Urinary bladder (tissue), 4 donors: ENCODE measurements around the gene SYTL4. TPM values are rescaled to one million over a fixed set of nuclear protein-coding genes. Genes with fewer than 3 reads are reported as not detected.
"Not testable (repeated sequence)": the region's sequence is repeated elsewhere in the genome, so short reads cannot be mapped to it uniquely, and the experiment has no call there.

Experiments used
- DNase-seq: peaks from one replicate; pipeline ENCODE4 v3.0.0-alpha.2; 2015; ENCODE audit errors: extremely low spot score
- H3K27ac ChIP-seq: one replicate; pipeline ENCODE4 v1.5.1; 2013; ENCODE audit warnings: low read depth, mild to moderate bottlenecking, moderate library complexity
- H3K36me3 ChIP-seq: one replicate; pipeline ENCODE4 v1.6.1; 2013; ENCODE audit warnings: mild to moderate bottlenecking, moderate library complexity; ENCODE audit not compliant: insufficient read depth
- H3K4me1 ChIP-seq: one replicate; pipeline ENCODE4 v1.6.1; 2013; ENCODE audit warnings: mild to moderate bottlenecking, moderate library complexity; ENCODE audit not compliant: insufficient read depth
- H3K4me3 ChIP-seq: one replicate; pipeline ENCODE4 v1.5.1; 2013; ENCODE audit warnings: low read depth, low read length
- WGBS: extraction: QIAGEN DNeasy Blood & Tissue Kit; methylation state at CpG from one replicate; pipeline ENCODE4 v1.1.7; 2013; 5-methylcytosine and 5-hydroxymethylcytosine counted together
- polyA plus RNA-seq: library from polyadenylated mRNA; stranded (reverse); fragments of 200-250 nt; gene quantifications from one replicate; pipeline ENCODE4 v1.2.3, GENCODE V29; 2013
- total RNA-seq: library from RNA; depleted of rRNA; stranded (reverse); fragments of >200 nt; gene quantifications from one replicate; pipeline ENCODE4 v1.2.3, GENCODE V29; 2014
- donor health status: healthy with polysubstance abuse.
- donor health status: healthy.

SYTL4 gene
- total RNA-seq, result 18.5 TPM
- 12.5 TPM for polyA plus RNA-seq

- WGBS, result under 1% methylated on average over 59 of the region's 60 CpGs
- H3K27ac ChIP-seq, result peak within 1 kb of the TSS; percentile 60
- H3K4me1 ChIP-seq, result no peaks in the 10 kb centered on the region
- H3K4me3 ChIP-seq, result peak within 1 kb of the TSS; percentile 72
- DNase-seq, result no peak
- no peaks in the 10 kb centered on the region for H3K36me3 ChIP-seq
Observed at GRCh38 chrX:100731441-100732281, at the start of gene SYTL4. TSS of gene SYTL4 (minus strand) at chrX:100732121. CDS start at chrX:100702037, 30,084 bp downstream.

- WGBS, result 85% methylated on average over 6 of the region's 6 CpGs
- H3K27ac ChIP-seq, DNase-seq: not testable (repeated sequence)
Observed at GRCh38 chrX:100769439-100769838, 37.5 kb upstream of the SYTL4 start.

GRCh38 chrX:100768679-100769338 lies 36.9 kb upstream of the SYTL4 start:
- no peak for DNase-seq
- Histone ChIP-seq H3K36me3 (no peaks in the 10 kb centered on the region), H3K27ac (no peak overlapping the region), H3K4me3 (no peak overlapping the region), H3K4me1 (no peaks in the 10 kb centered on the region)
- WGBS, result 23% methylated on average over 7 of the region's 7 CpGs

More at GRCh38 chrX:100769439-100769838, 37.5 kb upstream of the SYTL4 start:
- H3K4me1 ChIP-seq, H3K36me3 ChIP-seq, H3K4me3 ChIP-seq: not testable (repeated sequence)

- peaks cover 2% of the 10 kb centered on the region for H3K4me1 ChIP-seq
- WGBS, result 48% methylated on average over 1 of the region's 1 CpG
- DNase-seq, result no peak
Observed at GRCh38 chrX:100750883-100751282, 19.0 kb upstream of the SYTL4 start.

GRCh38 chrX:100748108-100748507 lies 16.2 kb upstream of the SYTL4 start:
- DNase-seq, result no peak
- peaks cover 2% of the 10 kb centered on the region for H3K4me1 ChIP-seq
- no peak overlapping the region for H3K4me3 ChIP-seq
- H3K27ac ChIP-seq, result no peak overlapping the region
- no peaks in the 10 kb centered on the region for H3K36me3 ChIP-seq
- WGBS, result 71% methylated on average over 2 of the region's 2 CpGs

More at GRCh38 chrX:100750883-100751282, 19.0 kb upstream of the SYTL4 start:
- Histone ChIP-seq H3K27ac (no peak overlapping the region), H3K4me3 (no peak overlapping the region), H3K36me3 (no peaks in the 10 kb centered on the region)

- DNase-seq, result no peak
- Histone ChIP-seq H3K4me3 (no peak overlapping the region), H3K36me3 (no peaks in the 10 kb centered on the region), H3K27ac (no peak overlapping the region), H3K4me1 (peaks cover 2% of the 10 kb centered on the region)
- WGBS, result 82% methylated on average over 2 of the region's 2 CpGs
Observed at GRCh38 chrX:100747703-100748102, 15.8 kb upstream of the SYTL4 start.

- WGBS, result 30% methylated on average over 3 of the region's 3 CpGs
- no peak overlapping the region for H3K27ac ChIP-seq
- DNase-seq, result no peak
- H3K4me1 ChIP-seq, result peaks cover 2% of the 10 kb centered on the region
- no peak overlapping the region for H3K4me3 ChIP-seq
- H3K36me3 ChIP-seq, result no peaks in the 10 kb centered on the region
Observed at GRCh38 chrX:100747090-100747489, 15.2 kb upstream of the SYTL4 start.

- H3K4me1 ChIP-seq, result peaks cover 2% of the 10 kb centered on the region
- WGBS, result 27% methylated on average over 7 of the region's 7 CpGs
- H3K4me3 ChIP-seq, result no peak overlapping the region
- no peaks in the 10 kb centered on the region for H3K36me3 ChIP-seq
- H3K27ac ChIP-seq, result peak overlapping the region; percentile 45
- no peak for DNase-seq
Observed at GRCh38 chrX:100745806-100746537, 14.1 kb upstream of the SYTL4 start.

- 64% methylated on average over 1 of the region's 1 CpG for WGBS
- no peak for DNase-seq
- Histone ChIP-seq H3K4me3 (no peak overlapping the region), H3K27ac (no peak overlapping the region), H3K36me3 (no peaks in the 10 kb centered on the region), H3K4me1 (peaks cover 2% of the 10 kb centered on the region)
Observed at GRCh38 chrX:100745205-100745604, 13.3 kb upstream of the SYTL4 start.

GRCh38 chrX:100743009-100743607 lies 11.2 kb upstream of the SYTL4 start:
- no peak for DNase-seq
- Histone ChIP-seq H3K4me3 (no peak overlapping the region), H3K4me1 (peaks cover 2% of the 10 kb centered on the region), H3K27ac (no peak overlapping the region), H3K36me3 (no peaks in the 10 kb centered on the region)
- 42% methylated on average over 2 of the region's 2 CpGs for whole genome bisulfite sequencing

GRCh38 chrX:100724006-100724405 lies 7.9 kb downstream of the SYTL4 start:
- DNase-seq, H3K27ac ChIP-seq, H3K36me3 ChIP-seq, H3K4me3 ChIP-seq, H3K4me1 ChIP-seq: not testable (repeated sequence)
- 94% methylated on average over 12 of the region's 30 CpGs for WGBS

GRCh38 chrX:100721328-100721727 lies 10.6 kb downstream of the SYTL4 start:
- Histone ChIP-seq H3K4me1 (no peaks in the 10 kb centered on the region), H3K4me3 (no peak overlapping the region), H3K36me3 (no peaks in the 10 kb centered on the region), H3K27ac (no peak overlapping the region)
- no peak for DNase-seq

- no peaks in the 10 kb centered on the region for H3K4me1 ChIP-seq
- WGBS, result 60% methylated on average over 2 of the region's 2 CpGs
- no peaks in the 10 kb centered on the region for H3K36me3 ChIP-seq
- no peak for DNase-seq
- H3K27ac ChIP-seq, result no peak overlapping the region
- no peak overlapping the region for H3K4me3 ChIP-seq
Observed at GRCh38 chrX:100720301-100720700, 11.6 kb downstream of the SYTL4 start.
